ENCODE measurements around the gene ZNF391.

The ZNF391 gene

GRCh38 chr6:27388293-27389197, at the start of gene ZNF391:
Gene ZNF391 (plus strand): TSS chr6:27388759. CDS start chr6:27400371, 11,612 bp downstream.
- no peak for TF ChIP-seq CTCF (IDR thresholded peaks at IDR 0.05; ENCODE audit: control insufficient read depth, extremely low read depth, insufficient read depth)

GRCh38 chr6:27352850-27353249, 35.7 kb upstream of the ZNF391 start:
- TF ChIP-seq CTCF (IDR thresholded peaks at IDR 0.05; ENCODE audit: control insufficient read depth, extremely low read depth, insufficient read depth), result no peak
- H3K4me3 ChIP-seq (ENCODE audit: low read depth, low read length), result no peak overlapping the region
- DNase-seq (ENCODE audit: low read depth), result no peak

More at GRCh38 chr6:27388293-27389197, at the start of gene ZNF391:
- peak; percentile 76 for DNase-seq (ENCODE audit: low read depth)
- H3K4me3 ChIP-seq (ENCODE audit: low read depth, low read length), result peak within 1 kb of the TSS; percentile 91

GRCh38 chr6:27358786-27359185, 29.8 kb upstream of the ZNF391 start:
- no peak overlapping the region for H3K4me3 ChIP-seq (ENCODE audit: low read depth, low read length)
- DNase-seq (ENCODE audit: low read depth), result no peak
- TF ChIP-seq CTCF (IDR thresholded peaks at IDR 0.05; ENCODE audit: control insufficient read depth, extremely low read depth, insufficient read depth), result no peak

GRCh38 chr6:27359231-27359630, 29.3 kb upstream of the ZNF391 start:
- no peak for TF ChIP-seq CTCF (IDR thresholded peaks at IDR 0.05; ENCODE audit: control insufficient read depth, extremely low read depth, insufficient read depth)

GRCh38 chr6:27368202-27368601, 20.4 kb upstream of the ZNF391 start:
- H3K4me3 ChIP-seq (ENCODE audit: low read depth, low read length), result no peak overlapping the region
- DNase-seq (ENCODE audit: low read depth), result no peak
- TF ChIP-seq CTCF (IDR thresholded peaks at IDR 0.05; ENCODE audit: control insufficient read depth, extremely low read depth, insufficient read depth), result no peak

More at GRCh38 chr6:27359231-27359630, 29.3 kb upstream of the ZNF391 start:
- DNase-seq (ENCODE audit: low read depth), result no peak
- H3K4me3 ChIP-seq (ENCODE audit: low read depth, low read length), result no peak overlapping the region

GRCh38 chr6:27370391-27370790, 18.2 kb upstream of the ZNF391 start:
- DNase-seq (ENCODE audit: low read depth), result no peak
- no peak overlapping the region for H3K4me3 ChIP-seq (ENCODE audit: low read depth, low read length)
- TF ChIP-seq CTCF (IDR thresholded peaks at IDR 0.05; ENCODE audit: control insufficient read depth, extremely low read depth, insufficient read depth), result no peak

All from LNCaP clone FGC (cell line).